GM04503 (cell line): ENCODE measurements around the gene UNC5C.
"Not testable (repeated sequence)": the region's sequence is repeated elsewhere in the genome, so short reads cannot be mapped to it uniquely, and the experiment has no call there.

Source experiments
- DNase-seq: peaks from one replicate; pipeline ENCODE4 v3.0.0-alpha.2; 2012; ENCODE audit warnings: low read depth

The UNC5C gene

DNA sequence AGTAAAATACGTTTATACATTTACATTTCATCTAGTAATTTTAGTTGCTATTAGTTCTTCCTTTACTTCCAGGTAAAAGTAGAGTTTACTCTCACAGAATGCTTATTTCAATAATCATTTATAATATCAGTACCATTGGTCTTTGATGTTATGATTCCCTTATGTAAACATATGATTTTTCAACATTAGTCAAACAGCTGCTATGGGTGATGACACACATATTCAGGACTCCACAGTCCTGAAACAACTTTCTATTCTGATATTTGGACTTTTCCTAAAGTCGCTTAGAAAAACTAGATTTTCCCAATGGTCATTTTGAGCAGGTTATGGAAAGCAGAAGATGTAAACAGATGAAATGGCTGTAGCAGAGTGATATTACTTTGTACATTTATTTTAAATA is 369.8 kb downstream of the UNC5C start:
- no peak for DNase-seq

- not testable (repeated sequence) for DNase-seq
Measured at GRCh38 chr4:95171377-95171776, 377.4 kb downstream of the UNC5C start.

- DNase-seq: no peak
Measured at GRCh38 chr4:95170176-95170575, 378.6 kb downstream of the UNC5C start.

DNA sequence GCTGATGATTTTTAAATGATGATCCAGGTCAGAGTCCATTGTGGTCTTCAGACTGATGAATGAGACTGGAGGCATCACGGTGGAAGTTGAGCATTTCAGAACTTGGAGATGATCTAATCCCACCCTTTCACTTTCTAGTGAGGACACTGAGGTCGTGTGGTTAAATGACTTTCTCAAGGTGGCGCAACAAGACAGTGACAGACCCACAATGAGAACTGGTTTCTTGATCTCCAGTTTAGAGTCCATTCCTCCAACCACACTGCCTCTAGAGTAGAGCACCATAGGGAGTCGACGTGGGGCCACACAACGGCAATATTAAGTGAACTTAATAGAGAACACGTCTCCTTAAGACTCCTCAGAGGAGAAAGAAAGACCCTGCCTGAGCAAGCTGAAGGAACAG is 381.0 kb downstream of the UNC5C start:
- DNase-seq: no peak

DNA sequence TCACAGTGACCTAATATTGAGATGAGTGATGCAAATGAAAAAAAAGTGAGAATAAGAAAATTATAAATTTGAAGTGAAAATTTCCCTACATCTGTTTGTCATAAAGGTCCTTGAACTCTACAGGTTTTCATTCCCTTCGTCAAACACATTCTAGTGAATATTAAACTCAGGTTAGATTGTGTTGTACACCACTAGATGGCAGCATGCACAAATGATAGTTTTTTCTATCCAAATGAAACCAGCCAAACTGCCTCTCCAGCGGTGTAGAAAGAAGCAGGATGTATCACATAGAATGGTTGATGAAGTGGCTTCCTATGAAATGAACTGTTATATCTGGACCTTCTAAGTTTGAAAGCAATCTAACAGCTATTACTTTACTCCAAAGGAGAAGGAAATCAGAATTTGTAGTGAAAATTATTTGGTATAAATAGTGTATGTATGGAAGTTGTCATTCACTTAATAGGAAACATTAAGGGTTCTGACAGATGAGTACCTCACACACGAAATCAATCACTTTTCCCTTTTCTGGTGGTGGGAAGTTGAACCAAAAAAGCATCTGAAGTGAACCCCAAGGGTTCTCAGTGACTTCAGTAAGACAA is 382.7 kb downstream of the UNC5C start:
- DNase-seq: peak; percentile 8

GRCh38 chr4:95162867-95163266 is 385.9 kb downstream of the UNC5C start:
- DNase-seq: no peak

- DNase-seq: no peak
Measured at GRCh38 chr4:95161781-95162469, 386.8 kb downstream of the UNC5C start.

GRCh38 chr4:95159384-95159783 is 389.4 kb downstream of the UNC5C start:
- no peak for DNase-seq

DNA sequence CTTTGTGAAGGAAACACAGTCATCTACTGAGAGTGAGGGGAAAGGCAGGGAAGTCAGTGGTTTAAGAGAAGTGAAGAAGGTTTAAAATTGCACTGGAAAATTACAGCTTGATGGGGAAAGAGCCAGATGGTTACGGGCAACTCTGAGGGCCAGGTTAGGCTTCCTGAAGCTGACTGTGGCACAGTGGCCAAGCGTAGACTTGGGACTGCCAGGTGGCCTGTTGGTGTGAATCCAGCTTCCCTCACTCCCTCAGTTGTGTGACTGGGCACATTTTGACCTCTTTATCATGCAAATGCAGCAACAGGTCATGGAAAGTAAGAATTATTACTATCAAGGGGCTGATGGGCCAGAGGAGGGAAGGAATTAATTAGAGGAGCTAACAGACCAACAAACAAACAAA is 390.1 kb downstream of the UNC5C start:
- no peak for DNase-seq

GRCh38 chr4:95158045-95158444 is 390.7 kb downstream of the UNC5C start:
- DNase-seq: no peak

DNA sequence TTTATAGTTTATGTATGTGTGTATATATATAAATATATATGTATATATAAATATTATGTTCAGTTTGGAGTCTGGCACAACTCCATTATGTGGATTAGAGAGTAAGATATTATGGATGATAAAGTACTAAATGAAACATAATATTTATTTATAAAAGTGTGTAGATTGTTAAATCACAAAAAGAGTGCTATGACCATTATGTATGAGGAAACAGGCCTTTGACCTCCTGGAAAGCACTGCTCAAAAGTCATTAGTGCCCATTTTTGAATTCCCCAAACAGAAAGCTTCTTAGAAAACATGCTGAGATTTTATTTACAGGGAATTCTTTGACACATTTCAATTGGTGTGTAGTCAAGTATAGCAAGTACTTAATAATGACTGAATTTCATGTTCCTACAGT is 391.2 kb downstream of the UNC5C start:
- no peak for DNase-seq

DNA sequence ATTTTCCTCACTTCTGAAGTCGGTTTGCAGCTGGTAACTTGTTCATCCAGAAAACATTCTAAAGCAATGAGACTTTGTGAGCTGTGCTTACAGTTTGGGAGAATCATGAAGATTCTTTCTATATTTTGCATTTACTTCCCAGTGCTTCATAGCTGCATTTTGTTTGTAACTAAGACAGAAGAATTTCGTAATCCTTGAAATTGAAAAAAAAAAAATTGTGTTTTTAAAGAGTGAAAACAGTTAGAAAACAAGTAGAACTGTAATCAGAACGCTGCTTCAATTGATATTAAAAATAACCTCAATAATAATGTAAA is 392.4 kb downstream of the UNC5C start:
- no peak for DNase-seq

DNA sequence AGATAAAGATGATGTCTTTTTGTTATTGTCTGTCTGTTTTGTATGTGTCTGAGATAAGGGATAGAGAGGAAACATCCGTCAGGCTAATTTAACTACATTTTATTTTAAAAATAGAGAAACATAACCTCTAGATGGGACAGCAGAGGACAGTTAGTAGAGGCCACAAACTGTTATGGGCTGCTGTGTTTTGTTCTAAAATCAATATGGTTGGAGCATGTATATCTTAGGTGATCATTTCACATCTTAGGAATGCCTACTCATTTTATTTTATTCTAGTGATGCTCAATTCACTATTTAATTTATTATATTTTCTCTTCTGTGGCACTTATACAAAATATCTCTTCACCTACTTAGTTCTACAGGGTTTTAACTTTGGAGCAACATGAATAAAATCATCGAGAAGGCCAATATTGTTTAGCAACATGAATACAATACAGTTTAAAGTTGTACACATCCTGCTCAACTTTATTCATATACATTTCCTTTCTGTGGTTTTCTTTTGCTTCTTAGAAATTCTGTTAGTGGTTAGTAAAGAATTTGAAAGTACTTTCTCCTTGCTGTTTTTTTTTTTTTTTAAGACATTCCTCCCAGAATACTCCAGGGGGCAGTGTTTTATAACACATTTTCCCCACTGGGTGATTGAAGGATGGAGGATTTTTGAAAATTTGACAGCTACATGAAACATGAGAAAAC is 392.9 kb downstream of the UNC5C start:
- DNase-seq: peak; percentile 5

DNA sequence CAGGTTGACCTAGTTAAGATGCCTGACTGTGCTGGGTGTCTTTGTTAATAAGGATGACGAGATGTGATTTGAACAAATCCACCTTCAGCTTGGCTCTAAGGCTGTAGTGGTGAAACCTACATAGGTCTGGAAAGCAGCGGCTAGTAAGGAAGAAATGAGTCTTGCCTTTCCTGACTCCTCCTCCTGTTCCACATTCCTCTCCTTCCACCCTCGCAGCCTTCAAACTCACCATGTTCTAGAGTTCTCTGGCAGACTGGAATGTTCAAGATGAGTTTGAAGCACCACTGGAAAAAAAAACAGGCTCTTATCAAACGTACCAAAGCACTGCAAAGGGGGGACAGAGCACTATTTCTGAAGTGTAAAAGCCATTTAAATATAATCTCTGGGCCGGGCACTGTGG is 395.6 kb downstream of the UNC5C start:
- DNase-seq: no peak

- DNase-seq: no peak
Measured at GRCh38 chr4:95151255-95151654, 397.5 kb downstream of the UNC5C start.

DNA sequence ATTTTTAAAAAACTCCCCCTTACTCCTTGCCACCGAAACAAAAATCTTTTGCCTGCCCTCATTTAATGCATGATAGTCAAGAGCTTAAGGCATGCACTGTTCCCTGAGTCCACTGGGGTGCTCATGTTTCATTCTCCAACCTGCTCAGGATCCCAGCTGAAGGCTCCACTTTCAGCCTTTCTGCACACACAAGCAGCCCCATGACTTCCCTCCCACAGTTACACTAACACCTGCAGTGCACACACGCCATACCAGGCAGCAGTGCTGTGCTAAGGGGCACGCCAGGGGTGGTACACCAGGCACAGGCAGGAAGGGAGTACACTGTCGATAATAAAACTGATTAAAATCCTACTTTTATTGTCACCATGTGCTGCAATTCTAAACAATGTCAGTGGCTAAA is 405.8 kb downstream of the UNC5C start:
- DNase-seq: no peak

DNA sequence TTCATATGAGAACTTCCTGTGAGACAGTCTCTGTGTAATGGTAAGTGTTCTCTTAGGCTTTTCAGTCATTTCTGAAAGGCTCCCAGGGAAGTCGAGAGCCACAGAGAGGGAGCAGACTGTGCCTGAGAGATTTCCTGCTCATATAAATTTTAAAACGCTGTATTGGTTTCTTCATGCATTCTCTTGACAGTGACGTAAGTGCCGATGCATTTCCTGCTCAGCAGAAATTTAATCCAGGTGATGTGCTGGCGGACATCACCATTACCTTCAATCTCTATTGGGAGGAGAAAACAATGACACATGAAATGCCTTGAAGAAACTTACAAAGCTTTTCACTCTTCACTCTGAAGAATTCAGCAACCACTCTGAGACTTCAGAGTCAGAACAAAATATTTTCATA is 407.4 kb downstream of the UNC5C start:
- DNase-seq: no peak

GRCh38 chr4:95139424-95139823 is 409.3 kb downstream of the UNC5C start:
- DNase-seq: not testable (repeated sequence)

GRCh38 chr4:95134016-95134415 is 414.8 kb downstream of the UNC5C start:
- not testable (repeated sequence) for DNase-seq

GRCh38 chr4:95129821-95130311 is 418.9 kb downstream of the UNC5C start:
- DNase-seq: peak; percentile 97

- no peak for DNase-seq
Measured at GRCh38 chr4:95129031-95129430, 419.7 kb downstream of the UNC5C start.

- peak; percentile 20 for DNase-seq
Measured at GRCh38 chr4:95124906-95125504, 423.8 kb downstream of the UNC5C start.

DNA sequence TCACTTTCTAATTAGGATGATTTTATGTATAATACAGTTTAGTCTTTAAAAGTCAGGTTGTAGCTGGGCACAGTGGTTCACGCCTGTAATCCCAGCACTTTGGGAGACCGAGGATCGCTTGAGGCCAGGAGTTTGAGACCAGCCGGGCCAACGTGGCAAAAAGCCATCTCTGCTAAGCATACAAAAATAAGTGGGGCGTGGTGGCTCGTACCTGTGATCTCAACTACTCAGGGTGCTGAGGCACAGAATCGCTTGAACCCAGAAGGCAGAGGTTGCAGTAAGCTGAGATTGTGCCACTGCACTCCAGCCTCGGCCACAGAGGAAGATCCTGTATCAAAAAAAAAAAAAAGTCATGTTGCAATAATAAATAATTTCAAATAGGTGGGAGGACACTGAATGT is 426.8 kb downstream of the UNC5C start:
- DNase-seq: no peak
